GM21381 (cell line): ENCODE data around the gene ACO2.
"Not testable (repeated sequence)": the region's sequence is repeated elsewhere in the genome, so short reads cannot be mapped to it uniquely, and the experiment has no call there.

ENCODE experiments used
- ATAC-seq: cut with Tn5 transposase; IDR thresholded peaks from one replicate; pipeline ENCODE4 v1.9.1; 2021; ENCODE audit warnings: mild to moderate bottlenecking, moderate library complexity; ENCODE audit not compliant: unreplicated experiment

The ACO2 gene

DNA sequence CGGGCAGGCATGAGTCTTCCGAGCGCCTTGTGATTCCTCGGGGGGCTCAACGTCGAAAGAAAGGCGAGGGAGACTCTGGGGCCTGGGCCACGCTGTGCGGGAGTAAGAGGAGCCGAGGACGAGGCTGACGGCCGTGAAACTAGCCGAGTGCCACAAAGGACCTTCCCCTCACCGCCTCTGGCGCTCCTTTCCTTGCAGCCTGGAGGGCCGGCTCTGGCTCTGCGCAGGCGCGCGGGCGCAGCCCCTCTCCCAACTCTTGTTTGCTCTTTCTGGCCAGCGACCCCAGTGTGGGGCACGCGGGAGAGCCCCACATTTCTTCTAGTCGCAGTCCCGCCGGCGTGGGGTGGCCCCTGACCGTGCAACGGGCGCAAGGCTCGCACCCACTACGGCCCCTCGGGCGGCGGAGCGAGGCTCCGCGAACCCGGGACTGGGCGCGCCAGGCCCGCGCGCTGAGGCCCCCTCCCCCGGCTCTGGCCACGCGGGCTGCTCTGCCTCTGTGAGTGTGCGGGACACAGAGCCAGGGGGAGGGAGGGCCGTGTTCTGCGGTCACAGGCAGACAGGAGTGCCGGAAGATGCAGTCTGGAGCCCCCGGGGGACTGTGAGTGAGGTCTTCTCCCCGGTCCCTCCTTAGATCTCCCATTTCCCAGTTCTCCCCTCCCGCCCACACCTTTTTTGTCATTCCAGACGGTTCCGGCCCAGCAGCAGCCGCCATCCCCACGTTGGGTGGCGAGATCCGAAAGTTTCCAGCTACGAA, 21.3 kb upstream of the ACO2 start:
- ATAC-seq: no peak

DNA sequence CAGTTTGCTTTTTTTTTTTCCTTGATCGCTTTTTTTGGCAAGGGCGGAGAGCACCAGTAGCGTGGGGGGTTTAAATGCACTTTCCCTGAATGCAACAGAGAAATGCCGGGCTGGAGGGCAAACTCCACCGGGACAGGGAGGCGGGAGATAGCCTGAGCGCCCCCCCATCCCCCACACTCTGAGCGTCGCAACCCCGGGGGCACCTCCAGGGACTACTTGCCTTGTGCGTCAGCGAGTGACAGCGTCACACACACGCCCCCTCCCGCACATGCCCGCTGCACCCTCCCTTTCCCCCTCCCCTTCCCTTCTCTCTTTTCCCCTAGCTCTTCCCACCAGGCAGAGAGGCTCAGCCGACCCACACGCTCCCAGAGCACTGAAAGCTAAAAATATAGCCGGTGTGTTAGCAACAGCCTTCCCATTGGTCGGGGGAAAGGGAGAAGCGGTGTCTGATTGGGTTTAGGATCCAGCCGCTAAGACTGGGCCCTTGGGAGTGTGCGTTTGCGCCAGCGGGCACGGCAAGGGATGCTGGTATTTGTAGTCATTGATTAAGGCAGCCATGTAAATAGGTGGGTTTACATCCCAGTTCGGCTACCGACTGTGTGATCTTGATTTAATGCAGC, 20.6 kb upstream of the ACO2 start:
- ATAC-seq: peak; percentile 42

DNA sequence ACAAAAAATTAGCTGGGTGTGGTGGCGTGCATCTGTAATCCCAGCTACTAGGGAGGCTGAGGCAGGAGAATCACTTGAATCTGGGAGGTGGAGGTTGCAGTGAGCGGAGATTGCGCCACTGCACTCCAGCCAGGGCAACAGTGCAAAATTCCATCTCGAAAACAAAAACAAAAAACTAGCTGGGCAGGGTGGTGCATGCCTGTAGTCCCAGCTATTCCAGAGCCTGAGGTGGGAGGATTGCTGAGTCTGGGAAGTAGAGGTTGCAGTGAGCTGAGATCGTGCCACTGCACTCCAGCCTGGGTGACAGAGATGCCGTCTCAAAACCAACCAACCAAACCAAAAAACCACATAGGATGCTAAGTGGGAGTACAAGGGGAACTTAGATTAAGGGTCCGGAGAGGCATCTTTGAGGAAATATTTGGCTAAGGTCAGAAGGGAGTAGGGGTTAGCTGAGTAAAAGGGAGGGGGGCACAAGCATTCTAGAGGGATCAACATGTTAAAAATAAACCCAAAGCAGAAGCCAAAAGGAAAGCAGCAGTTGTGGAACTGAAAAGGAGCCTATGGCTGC, 10.7 kb upstream of the ACO2 start:
- ATAC-seq: no peak

DNA sequence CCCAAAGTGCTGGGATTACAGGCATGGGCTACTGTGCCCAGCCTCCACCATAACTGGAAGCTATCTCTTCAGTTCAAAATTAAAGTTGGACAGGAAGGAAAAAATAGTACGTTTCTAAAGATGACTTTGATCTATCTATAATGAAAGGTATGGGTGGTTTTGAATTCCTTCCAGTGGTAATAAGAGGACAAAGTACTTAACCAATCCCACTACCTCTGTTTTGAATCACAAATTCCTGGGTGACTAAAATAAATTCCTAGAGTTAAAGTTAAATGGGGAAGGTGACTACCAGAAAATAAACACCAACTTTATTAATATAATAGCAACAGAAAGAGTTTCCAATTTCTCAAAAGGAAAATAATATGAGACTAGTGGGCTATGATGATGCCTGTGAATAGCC, 9.5 kb upstream of the ACO2 start:
- no peak for ATAC-seq

DNA sequence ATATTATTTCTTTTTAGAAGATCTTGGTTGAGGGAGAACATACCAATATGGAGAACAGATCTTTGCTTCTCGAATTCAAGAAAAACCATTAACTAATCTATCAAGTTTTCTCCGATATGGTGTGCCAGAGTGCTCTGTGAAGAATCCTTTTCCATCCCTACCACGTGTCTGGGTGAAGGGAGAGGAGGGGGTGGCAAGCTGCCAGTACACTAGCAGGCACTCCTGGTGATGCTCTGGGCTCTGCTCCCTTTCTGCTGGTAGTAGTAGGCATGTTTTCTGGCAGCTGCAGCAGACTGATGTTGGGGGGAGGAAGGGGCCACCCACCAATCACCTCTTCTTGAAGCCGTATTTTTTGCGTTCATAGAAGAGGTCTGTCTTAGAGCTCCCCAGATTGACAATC, 8.8 kb upstream of the ACO2 start:
- not testable (repeated sequence) for ATAC-seq

DNA sequence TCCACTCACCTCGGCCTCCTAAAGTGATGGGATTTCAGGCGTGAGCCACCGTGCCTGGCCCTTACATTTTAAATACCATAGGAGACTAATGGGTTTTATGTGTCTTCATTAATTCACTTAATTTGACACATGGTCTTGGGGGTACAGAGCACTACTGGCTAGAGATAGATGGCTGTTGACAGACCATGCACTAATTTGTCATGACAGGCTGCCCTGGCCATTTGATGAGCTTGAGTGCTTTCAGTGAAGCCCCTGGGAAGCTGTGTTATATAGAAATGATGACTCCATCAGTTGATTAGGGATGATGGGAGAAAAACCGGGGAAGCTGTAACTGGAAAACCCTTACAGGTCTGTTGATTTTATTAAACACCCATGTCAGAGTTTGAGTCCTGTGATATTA, 7.0 kb upstream of the ACO2 start:
- ATAC-seq: no peak

DNA sequence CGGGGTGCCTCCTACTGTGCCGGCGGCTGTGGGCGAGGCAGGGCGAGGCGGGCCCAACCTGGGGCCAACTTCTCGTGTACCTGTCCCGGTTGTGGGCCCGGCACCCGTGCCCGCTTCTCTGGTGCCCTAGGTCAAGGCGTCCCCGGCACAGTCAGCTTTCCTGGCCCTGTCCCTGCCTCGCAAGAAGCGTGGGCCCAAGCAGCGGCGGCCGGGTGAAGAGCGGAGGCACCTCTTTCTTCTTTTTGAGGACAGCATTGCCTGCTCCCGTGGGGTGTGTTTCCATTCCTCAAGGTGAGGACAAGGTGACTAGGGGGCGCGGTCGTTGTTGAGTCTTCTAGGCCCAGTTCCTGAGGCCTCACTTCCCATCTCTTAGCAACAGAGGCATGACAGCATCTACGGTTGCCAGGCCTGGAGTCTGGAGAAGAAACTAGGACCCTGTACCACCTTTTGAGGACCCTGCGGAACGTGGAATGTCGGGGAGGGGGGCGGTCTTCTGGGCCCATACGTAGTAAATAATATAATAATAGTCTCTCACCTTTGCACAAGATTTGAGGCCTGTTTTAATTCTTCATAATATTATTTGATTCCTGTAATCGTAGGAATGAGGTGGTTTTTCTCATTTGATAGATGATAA, 418 bp downstream of the ACO2 start:
- peak; percentile 21 for ATAC-seq

DNA sequence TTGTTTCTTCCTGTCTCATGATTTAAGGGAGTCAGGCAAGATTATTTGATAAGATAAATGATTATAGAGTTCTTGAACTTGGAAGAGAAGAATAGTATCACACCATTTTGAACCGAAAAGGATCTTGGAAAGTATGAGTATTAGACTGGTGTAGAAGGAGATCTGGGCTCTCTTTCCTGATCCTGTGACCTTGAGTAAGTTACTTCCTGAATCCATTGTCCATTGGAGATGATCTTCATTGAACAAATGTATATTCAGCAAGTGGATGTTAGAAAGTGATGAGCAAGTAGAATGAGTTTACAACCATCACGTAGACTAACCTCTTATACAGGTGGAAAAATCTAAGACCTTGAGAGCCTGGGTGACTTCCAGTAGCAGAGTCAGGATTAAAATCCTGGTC, 2.0 kb downstream of the ACO2 start:
- no peak for ATAC-seq

DNA sequence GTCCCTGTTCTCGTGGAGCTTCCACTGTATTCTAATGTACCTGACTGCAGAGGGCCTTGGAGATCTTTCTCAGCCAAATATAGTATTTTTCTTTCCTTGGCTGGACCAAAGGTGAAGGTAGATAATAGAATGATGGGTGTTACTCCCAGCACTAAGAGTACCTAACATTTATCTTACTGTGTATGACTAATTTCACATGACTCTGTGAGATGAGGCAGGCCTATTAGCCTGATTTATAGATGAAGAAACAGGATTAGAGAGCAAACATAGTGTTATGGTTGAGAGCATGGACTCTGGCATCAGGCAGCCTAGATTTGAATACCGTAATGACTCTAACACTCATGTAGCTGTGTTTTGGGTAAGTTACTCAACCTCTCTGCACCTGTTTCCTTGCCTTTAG, 2.7 kb downstream of the ACO2 start:
- ATAC-seq: no peak

DNA sequence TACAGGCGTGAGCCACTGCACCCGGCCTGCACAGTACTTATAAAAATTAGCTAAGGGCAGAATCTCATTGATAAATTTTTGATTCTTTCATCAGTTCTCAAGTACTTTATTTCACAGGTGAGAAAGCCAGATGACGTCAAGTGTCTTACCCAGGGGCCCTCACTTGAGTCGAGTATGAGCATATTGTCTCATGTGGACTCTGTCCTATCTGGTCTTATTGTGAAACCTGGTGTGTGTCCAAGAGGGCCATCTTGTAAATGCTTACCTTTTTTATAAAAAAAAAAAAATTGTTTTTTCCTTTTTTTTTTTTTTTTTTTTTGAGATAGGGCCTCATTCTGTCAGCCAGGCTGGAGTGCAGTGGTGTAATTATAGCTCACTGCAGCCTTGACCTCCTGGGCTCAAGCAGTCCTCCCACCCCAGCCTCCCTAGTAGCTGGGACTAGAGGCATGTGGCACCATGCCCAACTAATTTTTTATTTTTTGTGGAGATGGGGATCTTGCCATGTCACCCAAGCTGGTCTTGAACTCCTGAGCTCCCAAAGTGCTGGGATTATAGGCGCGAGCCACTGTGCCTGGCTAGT, 6.0 kb downstream of the ACO2 start:
- ATAC-seq: no peak

DNA sequence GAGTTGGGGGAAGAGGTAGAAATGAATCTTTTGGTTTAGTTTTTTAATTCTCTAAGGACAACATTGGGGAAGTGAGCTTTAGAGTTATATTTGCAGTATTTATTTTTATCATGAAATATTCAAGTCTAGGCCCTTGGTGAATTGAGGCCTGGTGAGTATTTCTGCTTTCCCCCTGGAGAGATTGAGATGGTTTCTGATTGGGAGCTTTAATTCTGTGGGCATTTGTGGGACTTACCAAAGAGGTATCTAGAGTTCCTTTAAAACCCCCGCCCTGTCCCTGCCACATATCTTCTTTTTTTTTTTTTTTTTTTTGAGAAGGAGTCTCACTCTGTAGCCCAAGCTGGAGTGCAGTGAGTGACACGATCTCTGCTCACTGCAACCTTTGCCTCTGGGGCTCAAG, 9.6 kb downstream of the ACO2 start:
- no peak for ATAC-seq

DNA sequence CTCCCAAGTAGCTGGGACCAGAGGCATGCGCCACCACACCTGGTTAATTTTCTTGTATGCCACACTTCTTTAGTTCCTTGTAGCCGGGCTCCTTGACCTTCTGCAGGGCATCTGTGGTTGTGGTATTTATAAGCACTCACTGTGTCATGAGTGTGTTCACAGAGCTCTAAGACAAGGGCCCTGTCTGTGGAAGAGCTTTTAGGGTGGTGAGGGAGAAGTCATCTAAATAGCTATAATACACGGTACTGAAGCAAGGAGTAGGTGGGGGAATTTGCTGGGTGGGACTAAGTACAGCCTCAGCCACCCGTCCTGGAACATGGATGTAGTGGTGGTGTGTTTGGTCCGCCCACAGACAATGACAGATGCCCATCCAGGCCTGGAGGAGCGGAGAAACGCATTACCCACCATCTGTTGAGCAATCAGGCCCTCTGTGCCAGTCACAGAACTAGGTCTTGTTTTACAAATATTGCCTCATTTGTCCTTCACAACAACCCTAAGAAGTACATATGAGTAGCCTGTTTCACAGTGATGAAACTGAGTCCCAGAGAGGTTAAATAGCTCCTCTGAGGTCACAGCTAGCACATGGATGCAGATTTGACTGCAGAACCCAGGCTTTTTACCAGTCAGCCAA, 10.1 kb downstream of the ACO2 start:
- ATAC-seq: no peak

DNA sequence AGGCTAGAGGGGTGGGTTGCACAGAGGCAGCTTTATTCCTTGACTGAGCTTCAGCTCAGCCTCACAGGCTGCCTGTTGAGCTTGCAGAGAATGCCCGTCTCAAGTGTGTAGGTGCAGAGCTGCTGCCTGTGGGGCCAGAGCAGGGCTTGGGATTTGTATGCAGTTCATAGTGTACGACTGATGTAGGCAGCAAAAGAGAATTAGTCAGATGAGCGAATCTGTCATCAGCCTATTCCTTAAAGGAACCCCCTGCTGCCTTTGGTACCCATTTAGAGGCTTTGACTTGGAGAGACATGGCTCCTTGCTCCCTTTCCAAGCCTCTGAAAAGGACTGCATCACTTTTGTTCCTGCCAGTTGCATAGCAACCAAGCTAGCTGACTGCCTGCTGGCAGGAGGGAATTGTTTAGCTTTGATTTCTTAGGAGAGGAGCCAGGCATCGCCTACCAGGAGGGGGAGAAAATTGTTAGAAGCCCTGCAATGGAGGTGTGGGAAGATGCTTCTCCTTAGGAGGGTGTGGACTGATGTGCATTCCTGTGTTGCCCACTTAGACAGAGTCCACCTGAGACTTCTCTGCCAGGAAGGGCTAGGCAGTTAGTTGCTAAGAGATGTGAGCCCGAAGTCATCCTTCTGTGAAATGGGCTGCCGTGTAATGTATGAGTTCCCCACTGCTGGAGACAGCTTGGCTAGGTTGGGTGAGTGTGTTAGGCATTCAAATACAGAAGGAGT, 10.9 kb downstream of the ACO2 start:
- ATAC-seq: no peak

DNA sequence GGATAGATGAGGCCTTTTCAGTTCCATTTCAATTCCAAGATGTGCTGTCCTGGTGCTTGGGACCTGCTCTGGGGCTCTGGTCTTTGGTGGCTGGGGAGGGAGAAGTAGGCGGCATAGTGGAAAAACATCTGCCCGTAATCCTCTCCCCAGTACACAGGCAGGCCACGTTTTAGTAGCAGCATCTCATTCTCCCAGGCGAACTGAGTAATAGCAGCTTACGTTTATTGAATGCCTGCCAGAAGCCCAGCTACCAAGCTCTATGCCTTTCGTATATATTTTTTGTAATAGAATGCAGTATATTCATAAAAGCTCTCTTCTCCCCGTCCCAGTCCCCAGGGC, 11.4 kb downstream of the ACO2 start:
- ATAC-seq: no peak

DNA sequence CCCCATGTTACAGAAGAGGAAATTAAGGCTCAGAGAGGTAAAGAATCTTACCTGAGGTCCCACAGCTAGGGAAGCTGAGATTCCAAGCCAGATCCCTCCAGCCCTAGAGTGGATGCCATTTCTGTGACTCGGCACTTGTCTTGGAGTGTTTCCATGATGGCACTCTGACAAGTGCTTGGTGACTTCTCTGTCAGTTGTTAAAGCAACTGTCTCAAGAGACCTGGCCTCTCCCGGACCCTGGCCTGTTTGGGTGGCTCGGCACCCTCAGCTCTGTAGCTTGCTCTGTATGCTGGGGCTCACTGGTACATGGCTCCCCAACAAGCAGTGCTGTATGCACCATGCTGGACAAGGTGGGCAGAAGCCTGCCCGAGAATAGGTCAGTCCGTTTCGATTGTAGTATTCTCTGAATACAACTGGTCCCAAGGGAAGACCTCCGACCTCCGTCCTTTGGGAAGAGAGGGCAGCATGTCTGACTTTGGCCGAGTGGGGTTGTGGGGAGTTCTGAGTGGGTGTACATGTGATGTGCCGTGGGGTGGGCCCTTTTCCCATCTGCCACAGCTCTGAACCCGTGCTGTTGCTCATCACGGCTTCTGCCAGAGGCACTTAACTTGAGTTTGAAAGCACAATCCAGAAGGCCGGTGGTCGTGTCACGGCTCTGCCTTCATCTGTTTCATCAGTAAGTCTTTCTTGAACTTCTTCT, 12.4 kb downstream of the ACO2 start:
- no peak for ATAC-seq

DNA sequence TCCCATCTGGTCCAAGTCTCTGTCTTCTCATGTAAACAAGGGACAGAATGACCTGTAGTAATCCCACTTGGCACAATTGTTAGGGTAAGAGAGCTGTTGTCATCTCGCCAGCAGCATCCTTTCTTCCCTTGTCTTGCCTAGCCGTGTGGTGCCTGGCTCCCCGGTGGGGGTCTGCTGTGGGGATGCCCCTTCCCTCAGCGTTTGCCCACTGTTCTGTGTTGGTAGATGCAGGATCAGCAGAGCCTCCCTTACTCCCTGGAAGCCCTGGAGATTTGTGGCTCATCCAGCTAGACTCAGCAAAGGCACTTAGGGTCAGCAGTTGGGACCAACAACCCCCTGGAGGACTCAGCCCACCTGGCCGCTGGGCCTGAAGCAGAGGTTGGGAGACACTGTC, 13.0 kb downstream of the ACO2 start:
- no peak for ATAC-seq

DNA sequence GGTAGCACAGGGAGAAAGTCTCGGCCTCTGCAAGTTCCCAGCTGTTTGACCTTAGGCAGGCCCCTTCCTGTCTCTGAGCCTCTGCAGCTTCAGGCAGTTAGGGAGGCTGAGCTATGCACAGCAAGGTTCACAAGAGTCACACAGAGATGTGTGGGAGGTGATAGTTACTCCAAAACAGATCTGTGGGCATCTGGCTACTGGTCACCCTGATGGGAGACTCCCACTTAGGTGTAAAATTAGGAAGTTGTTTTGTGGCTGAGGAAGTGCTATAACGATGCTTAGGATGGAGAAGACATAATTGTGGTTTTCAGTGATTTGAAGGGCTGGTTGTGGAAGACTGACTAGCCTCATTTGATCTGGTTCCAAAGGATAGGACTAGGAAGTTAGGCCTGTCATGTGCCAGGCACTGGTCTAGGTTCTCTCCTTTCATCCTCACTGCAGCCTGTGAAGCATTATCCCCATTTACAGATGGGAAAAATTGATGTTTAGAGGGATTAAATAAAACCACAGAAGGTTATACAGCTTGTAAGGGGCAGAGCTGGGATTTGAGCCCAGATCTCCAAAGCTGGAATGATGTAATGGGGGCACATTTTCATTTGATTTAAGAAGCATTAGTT, 13.5 kb downstream of the ACO2 start:
- no peak for ATAC-seq

DNA sequence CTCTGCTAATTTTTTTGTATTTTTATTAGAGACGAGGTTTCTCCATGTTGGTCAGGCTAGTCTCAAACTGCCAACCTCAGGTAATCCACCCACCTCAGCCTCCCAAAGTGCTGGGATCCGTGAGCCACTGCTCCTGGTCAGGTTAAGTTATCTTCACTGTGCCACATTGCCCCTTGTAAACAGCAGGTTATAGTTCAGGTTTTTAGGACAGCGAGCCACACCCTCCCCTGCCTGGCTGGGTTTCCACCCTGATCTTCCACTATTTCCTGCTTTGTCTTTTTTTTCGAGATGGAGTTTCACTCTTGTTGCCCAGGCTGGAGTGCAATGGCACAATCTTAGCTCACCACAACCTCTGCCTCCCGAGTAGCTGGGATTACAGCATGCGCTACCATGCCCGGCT, 16.1 kb downstream of the ACO2 start:
- no peak for ATAC-seq

DNA sequence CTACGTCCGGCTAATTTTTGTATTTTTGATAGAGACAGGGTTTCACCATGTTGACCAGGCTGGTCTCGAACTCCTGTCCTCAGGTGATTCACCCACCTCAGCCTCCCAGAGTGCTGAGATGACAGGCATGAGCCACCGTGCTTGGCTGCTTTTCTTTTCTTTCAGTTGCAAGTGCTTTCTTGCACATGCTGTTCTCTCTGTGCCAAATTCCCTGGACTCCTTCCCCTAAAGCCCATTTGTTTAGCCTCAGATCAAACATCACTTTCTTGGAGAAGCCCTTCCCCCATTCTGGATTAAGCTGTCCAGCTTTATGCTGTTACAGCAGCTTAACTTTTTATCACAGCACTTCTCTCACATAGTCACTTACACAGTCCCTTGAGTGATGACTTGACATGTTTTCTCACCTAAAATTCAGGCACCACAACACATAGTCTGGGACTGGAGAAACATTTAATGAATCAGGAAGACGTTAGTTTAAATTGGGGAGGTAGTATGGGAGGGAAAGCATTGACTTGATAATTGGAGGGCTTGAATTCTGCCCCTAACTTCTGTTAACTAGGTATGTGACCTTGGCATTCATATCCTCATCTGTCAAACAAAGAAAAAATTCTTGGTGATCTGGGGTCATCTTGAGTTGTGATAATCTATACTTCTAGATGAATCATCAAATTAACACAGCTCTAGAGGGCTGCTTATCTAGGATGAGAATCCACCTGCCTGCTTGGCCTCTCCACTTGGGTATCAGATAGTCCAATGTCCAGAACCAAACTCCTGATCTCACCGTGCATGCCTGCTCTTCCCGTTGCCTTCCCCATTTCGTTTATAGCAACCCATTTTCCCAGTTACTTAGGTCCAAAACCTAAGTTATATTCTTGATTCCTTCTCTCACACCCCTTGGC, 18.4 kb downstream of the ACO2 start:
- ATAC-seq: no peak
